ENCODE data around the gene AP2A1. TPM values are rescaled to one million over a fixed set of nuclear protein-coding genes. Genes with fewer than 3 reads are reported as not detected.

AP2A1 gene
- total and polyA plus RNA-seq, 2 of the 13 experiments (the other 11 are each of a cell fraction or from before 2014, with no cell fraction given): 22.7 to 39.7 TPM

DNA sequence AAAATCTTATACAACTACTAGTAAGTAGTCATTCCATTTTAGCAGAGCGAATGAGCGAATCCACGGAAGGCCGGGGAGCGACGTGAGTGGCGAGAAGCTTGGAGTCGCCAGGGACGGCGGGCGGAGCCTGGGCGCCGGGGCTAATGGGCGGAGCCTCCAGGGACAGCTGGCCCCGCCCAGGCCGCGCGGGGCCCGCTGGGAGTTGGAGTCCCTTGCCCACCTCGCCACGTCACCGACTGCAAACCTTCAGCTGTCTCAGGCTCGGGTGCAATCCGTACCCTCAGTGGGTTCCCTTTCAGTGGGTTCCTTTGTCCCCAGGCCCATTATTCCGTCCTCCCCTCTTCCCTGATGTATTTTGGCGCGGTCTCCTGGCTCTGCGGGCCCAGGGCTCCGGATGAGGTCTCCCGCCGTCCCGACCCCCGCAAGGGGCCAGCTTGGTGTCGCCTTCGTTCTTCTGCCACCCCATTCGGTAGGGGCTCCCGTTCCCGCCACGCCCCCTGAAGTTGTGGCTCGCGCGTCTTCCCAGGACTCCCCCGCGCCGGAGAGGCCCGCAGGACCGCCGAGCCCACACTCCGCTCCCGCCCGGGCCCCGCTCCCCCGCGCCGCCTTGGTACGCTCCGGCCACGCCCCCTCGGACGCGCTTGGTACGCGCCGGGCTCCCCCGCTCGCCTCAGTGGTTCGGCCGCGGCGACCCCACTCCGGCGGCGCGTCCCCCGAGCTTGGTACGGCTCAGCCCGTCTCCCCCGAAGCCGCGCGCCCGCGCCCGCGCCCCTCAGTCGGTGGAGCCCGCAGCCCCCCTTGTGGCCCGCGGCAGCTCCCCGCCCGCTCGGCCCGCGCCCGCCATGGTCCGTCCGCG lies 83.9 kb downstream of the AP2A1 start, which contains the start of gene PTOV1 (continued):
- TF ChIP-seq PRDM10 (CRISPR knock-in tag; IDR thresholded peaks at IDR 0.05; ENCODE audit: low read depth) (peak; percentile 98), KLF9 (CRISPR knock-in tag; IDR thresholded peaks at IDR 0.05; ENCODE audit: low read depth) (0 out of 2 replicates have a peak, but pooled peaks have one; percentile 40), ZNF124 (CRISPR knock-in tag; IDR thresholded peaks at IDR 0.05) (no peak), SNAPC2 (CRISPR knock-in tag; IDR thresholded peaks at IDR 0.05) (no peak), ZNF709 (CRISPR knock-in tag; IDR thresholded peaks at IDR 0.05) (no peak)
- TF ChIP-seq, protein P1, sequence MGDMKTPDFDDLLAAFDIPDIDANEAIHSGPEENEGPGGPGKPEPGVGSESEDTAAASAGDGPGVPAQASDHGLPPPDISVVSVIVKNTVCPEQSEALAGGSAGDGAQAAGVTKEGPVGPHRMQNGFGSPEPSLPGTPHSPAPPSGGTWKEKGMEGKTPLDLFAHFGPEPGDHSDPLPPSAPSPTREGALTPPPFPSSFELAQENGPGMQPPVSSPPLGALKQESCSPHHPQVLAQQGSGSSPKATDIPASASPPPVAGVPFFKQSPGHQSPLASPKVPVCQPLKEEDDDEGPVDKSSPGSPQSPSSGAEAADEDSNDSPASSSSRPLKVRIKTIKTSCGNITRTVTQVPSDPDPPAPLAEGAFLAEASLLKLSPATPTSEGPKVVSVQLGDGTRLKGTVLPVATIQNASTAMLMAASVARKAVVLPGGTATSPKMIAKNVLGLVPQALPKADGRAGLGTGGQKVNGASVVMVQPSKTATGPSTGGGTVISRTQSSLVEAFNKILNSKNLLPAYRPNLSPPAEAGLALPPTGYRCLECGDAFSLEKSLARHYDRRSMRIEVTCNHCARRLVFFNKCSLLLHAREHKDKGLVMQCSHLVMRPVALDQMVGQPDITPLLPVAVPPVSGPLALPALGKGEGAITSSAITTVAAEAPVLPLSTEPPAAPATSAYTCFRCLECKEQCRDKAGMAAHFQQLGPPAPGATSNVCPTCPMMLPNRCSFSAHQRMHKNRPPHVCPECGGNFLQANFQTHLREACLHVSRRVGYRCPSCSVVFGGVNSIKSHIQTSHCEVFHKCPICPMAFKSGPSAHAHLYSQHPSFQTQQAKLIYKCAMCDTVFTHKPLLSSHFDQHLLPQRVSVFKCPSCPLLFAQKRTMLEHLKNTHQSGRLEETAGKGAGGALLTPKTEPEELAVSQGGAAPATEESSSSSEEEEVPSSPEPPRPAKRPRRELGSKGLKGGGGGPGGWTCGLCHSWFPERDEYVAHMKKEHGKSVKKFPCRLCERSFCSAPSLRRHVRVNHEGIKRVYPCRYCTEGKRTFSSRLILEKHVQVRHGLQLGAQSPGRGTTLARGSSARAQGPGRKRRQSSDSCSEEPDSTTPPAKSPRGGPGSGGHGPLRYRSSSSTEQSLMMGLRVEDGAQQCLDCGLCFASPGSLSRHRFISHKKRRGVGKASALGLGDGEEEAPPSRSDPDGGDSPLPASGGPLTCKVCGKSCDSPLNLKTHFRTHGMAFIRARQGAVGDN (CRISPR knock-in tag; IDR thresholded peaks at IDR 0.05): peak; percentile 82
- TF ChIP-seq, protein P2, sequence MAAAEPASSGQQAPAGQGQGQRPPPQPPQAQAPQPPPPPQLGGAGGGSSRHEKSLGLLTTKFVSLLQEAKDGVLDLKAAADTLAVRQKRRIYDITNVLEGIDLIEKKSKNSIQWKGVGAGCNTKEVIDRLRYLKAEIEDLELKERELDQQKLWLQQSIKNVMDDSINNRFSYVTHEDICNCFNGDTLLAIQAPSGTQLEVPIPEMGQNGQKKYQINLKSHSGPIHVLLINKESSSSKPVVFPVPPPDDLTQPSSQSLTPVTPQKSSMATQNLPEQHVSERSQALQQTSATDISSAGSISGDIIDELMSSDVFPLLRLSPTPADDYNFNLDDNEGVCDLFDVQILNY (CRISPR knock-in tag; conservative IDR thresholded peaks at IDR 0.05): peak; percentile 82
- TF ChIP-seq, protein P3, sequence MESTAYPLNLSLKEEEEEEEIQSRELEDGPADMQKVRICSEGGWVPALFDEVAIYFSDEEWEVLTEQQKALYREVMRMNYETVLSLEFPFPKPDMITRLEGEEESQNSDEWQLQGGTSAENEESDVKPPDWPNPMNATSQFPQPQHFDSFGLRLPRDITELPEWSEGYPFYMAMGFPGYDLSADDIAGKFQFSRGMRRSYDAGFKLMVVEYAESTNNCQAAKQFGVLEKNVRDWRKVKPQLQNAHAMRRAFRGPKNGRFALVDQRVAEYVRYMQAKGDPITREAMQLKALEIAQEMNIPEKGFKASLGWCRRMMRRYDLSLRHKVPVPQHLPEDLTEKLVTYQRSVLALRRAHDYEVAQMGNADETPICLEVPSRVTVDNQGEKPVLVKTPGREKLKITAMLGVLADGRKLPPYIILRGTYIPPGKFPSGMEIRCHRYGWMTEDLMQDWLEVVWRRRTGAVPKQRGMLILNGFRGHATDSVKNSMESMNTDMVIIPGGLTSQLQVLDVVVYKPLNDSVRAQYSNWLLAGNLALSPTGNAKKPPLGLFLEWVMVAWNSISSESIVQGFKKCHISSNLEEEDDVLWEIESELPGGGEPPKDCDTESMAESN (CRISPR knock-in tag; conservative IDR thresholded peaks at IDR 0.05): peak; percentile 72; the same call in 1 of the 2 replicates
